ENCODE measurements around the gene CIRBP. TPM values are rescaled to one million over a fixed set of nuclear protein-coding genes. Genes with fewer than 3 reads are reported as not detected.

CIRBP gene
- total and polyA plus RNA-seq, 9 of the 15 experiments (the other 6 are each of a cell fraction or from before 2014, with no cell fraction given), result 20.5 to 327 (median 176) TPM

GRCh38 chr19:1274081-1274851 lies 5.1 kb downstream of the CIRBP start (continued):
- TF ChIP-seq ETV1 (tag; conservative IDR thresholded peaks at IDR 0.05; ENCODE audit: low read depth) (0 out of 2 replicates have a peak, but pooled peaks have one; percentile 36), CTCF (IDR thresholded peaks at IDR 0.05 in 2 of 3, conservative IDR thresholded peaks at IDR 0.05 in 1 of 3; ENCODE audit: insufficient read depth in 2 of 3, low read depth in 1 of 3, low read length in 3 of 3) (peak; percentile 31 to 39 (median 38); a peak in 5 of 6 replicates), PPARD (CRISPR knock-in tag; IDR thresholded peaks at IDR 0.05) (no peak), NCOR1 (IDR thresholded peaks at IDR 0.05) (peak; percentile 29; the same call in 1 of the 2 replicates), MAX (CRISPR knock-in tag; IDR thresholded peaks at IDR 0.05) (peak; percentile 49), RBBP5 (IDR thresholded peaks at IDR 0.05; ENCODE audit: borderline replicate concordance, insufficient read depth, low read length, poor library complexity, severe bottlenecking) (peak; percentile 4), ZNF668 (CRISPR knock-in tag; IDR thresholded peaks at IDR 0.05) (no peak), MECOM (CRISPR knock-in tag; IDR thresholded peaks at IDR 0.05) (no peak), E2F6 (IDR thresholded peaks at IDR 0.05; ENCODE audit: borderline replicate concordance in 1 of 2, extremely low read depth in 1 of 2, insufficient read depth in 1 of 2, insufficient read length in 1 of 2, low read depth in 1 of 2, low read length in 1 of 2, poor library complexity in 1 of 2, severe bottlenecking in 1 of 2) (peak; percentile 4 to 60), CREM (IDR thresholded peaks at IDR 0.05; ENCODE audit: low read depth) (peak; percentile 52), RBM22 (IDR thresholded peaks at IDR 0.05; ENCODE audit: low read depth, low read length, poor library complexity, severe bottlenecking) (peak; percentile 25), HNRNPL (IDR thresholded peaks at IDR 0.05; ENCODE audit: low read depth, low read length) (0 out of 2 replicates have a peak, but pooled peaks have one; percentile 53), ZBTB5 (IDR thresholded peaks at IDR 0.05) (no peak), YY1 (IDR thresholded peaks at IDR 0.05; ENCODE audit: borderline replicate concordance in 1 of 3, control insufficient read depth in 1 of 3, extremely low read depth in 1 of 3, insufficient read depth in 3 of 3, insufficient read length in 1 of 3, insufficient replicate concordance in 2 of 3, low read depth in 1 of 3, low read length in 2 of 3) (peak in 1 of 3 experiments; percentile 45), MYNN (IDR thresholded peaks at IDR 0.05) (peak; percentile 10), MYNN (CRISPR knock-in tag; IDR thresholded peaks at IDR 0.05) (no peak), TAF1 (IDR thresholded peaks at IDR 0.05; ENCODE audit: control insufficient read depth, extremely low read depth, insufficient read depth, low read length, severe bottlenecking) (peak; percentile 25), TFAP4 (CRISPR knock-in tag; IDR thresholded peaks at IDR 0.05; ENCODE audit: borderline replicate concordance) (peak; percentile 78), IFI16 (CRISPR knock-in tag; IDR thresholded peaks at IDR 0.05) (no peak)

Measured in K562 (cell line).